Stimulated activated CD4-positive, alpha-beta T cell treated with anti-CD3 and anti-CD28 coated beads, Interleukin-1b, Interleukin-23, amount 100 ng/mL, for 24 hours (primary cell): ENCODE measurements around the gene TTC23.
A peak's percentile ranks its signal among the peaks of the same experiment; 100 is the strongest.

Experiments used
- DNase-seq, 4 experiments: peaks; one replicate each; pipeline ENCODE4 v3.0.0-alpha.2; 2020; ENCODE audit warnings: low read depth in 4 of 4, low spot score in 1 of 4

TTC23 gene

GRCh38 chr15:99106417-99107220, 142.8 kb downstream of the TTC23 start:
- no peak for DNase-seq

DNA sequence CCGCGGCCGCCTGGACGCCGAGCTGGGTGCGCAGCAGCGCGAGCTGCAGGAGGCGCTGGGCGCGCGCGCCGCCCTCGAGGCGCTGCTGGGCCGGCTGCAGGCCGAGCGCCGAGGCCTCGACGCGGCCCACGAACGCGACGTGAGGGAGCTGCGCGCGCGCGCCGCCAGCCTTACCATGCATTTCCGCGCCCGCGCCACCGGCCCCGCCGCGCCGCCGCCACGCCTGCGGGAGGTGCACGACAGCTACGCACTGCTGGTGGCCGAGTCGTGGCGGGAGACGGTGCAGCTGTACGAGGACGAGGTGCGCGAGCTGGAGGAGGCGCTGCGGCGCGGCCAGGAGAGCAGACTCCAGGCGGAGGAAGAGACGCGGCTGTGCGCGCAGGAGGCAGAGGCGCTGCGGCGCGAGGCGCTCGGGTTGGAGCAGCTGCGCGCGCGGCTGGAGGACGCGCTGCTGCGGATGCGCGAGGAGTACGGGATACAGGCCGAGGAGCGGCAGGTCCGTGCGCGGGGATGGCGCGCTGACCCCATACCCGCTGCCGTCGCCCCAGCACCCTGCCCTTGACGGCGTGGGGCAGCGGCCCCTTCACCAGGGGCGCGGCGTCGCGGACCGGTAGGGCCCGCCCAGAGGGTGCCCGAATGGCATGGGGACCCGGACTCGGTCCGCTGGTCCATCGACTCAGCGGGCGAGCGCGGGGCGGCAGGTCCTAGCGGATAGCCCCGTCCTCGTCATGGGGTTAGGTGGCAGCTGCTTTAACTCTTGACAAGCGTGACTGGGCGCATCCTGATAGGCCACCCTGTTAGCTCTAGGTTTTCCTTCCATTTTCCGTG, 143.7 kb downstream of the TTC23 start:
- peak in 1 of 4 experiments; percentile 28 for DNase-seq

DNA sequence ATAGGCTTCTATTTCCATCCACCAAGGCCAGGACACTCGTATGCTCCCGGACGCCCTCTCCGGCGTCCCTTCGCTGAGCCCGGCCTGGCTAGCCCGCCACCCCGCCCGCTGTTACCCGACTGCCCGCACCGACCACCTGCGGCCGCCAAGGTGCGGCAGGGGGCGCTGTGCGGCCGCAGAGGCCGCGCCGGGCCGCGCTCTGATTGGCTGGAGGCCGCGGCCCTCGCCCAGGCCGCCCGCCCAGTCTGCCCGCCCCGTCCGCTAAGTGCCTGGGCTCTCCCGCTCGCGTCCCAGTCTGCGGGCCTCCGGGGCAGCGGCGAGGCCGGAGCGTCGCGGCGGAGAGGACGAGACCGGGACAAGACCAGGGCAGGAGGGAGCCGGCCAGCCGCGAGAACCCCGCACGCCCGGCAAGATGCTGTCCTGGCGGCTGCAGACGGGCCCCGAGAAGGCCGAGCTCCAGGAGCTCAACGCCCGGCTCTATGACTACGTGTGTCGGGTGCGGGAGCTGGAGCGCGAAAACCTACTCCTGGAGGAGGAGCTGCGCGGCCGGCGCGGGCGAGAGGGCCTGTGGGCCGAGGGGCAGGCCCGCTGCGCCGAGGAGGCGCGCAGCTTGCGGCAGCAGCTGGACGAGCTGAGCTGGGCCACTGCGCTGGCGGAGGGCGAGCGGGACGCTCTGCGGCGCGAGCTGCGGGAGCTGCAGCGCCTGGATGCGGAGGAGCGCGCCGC, 144.4 kb downstream of the TTC23 start, which contains the start of gene SYNM:
TSS of gene SYNM (plus strand) at position 293 of the 726 bp plus-strand sequence. CDS start at position 413, 120 bp downstream.
- peak in 1 of 4 experiments; percentile 32 for DNase-seq

GRCh38 chr15:99103279-99103678, 146.1 kb downstream of the TTC23 start:
- DNase-seq = no peak

DNA sequence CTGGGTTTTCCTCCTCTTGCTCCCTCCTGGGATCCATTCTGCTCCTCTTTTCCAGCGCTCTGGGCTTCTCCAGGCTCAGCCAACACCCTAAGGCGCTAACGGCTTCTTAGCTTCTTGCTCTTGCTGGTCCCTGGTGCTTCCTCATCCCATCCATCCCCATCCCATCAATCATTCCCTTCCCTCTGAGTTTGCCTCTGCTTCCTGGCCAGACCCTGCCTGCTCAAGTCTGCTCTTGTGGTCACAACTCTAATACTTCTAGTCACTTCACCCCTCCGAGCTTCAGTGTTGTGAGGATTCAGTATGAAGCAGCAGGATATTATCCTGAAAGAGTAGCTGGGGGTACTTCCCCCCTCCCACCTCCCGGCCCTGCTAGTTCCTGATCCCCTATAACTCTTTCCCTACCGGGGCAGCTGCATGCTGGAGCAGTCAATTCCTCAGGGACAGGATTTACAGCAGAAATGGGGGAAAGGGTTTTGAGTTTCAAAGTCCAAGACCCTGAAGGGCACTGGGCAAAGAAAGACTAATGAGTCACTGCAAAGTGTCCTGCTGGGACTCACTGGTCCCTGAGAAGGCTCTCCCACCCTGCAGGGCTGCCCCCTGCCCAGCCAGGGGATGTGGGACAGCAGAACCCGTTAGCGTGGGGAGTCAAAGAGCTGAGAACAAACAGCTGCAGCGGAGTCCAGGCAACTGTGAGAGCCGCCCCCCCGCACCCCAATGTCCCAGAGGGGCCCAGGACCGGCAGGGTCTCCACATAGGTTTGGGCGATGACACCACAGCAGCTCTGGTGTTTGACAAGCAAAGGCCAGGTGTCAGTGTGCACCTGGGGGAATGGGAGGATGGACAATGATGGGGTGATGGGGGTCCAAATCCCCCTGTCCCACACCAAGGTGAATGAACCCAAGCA, 146.8 kb downstream of the TTC23 start:
- no peak for DNase-seq

GRCh38 chr15:99101501-99101900, 147.9 kb downstream of the TTC23 start:
- DNase-seq = no peak

DNA sequence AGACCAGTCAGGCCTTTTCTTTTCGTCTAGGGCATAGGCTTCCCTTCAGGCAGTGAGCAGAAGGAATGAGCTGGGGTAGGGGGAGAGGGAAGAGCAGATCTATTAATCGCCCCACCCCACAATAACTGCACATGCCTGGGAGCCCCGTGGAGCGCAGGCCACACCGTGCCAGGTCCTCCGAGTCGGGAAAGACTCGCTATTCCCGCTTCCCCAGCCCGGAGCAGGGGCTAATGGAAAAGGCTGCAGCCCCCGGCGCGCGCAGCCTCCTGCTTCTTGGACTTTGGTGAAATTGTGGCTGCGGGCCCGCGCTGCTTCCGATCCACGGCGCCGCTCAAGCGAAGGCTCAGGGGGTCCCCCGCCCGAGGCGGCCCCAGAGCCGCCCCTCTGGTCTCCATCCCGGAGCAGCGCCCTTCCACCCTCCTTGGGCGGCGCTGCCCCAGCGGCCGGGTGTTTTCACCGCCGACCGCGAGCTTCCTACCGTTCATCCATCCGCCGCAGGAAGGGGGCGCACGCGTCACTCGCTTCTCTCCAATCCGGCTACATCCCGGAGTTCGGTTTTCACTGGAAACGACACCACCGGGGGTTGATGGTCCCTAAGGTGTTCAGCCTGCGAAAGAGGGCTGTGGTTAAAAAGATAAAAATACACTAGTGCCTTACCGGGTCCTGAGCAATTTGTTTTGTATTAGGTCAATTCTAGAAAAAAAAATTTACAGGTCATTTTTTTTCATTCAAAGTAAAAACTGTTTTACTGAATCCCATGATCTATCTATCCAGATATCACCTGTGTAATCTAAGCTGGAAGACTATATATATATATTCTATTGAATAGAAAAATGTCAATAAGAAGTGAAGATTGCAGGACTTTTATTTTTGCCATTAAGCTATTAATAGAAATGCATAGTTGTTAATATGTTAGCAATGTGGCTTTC, 148.9 kb downstream of the TTC23 start:
- DNase-seq = peak in 1 of 4 experiments; percentile 31

GRCh38 chr15:99099661-99100060, 149.7 kb downstream of the TTC23 start:
- no peak for DNase-seq

DNA sequence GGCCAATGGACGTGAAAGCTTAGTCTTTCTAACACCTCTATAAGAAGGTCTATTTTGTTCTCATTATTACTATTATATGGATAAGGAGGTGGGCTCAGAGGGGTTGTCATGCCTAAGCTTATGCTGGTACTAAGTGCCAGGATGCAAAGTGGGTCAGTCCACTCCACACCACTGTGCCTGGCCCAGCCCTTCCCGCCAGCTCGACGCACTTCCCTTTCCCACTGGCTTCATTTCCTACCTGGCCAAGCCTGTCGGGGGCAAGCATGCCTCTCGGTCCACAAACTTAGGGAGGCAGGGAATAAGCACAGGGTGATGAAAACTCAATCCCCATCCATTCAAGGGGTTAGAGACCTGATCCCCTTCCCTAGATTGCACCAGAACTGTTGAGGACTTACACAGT, 150.4 kb downstream of the TTC23 start:
- no peak for DNase-seq

GRCh38 chr15:99098426-99098825, 151.0 kb downstream of the TTC23 start:
- DNase-seq = no peak

DNA sequence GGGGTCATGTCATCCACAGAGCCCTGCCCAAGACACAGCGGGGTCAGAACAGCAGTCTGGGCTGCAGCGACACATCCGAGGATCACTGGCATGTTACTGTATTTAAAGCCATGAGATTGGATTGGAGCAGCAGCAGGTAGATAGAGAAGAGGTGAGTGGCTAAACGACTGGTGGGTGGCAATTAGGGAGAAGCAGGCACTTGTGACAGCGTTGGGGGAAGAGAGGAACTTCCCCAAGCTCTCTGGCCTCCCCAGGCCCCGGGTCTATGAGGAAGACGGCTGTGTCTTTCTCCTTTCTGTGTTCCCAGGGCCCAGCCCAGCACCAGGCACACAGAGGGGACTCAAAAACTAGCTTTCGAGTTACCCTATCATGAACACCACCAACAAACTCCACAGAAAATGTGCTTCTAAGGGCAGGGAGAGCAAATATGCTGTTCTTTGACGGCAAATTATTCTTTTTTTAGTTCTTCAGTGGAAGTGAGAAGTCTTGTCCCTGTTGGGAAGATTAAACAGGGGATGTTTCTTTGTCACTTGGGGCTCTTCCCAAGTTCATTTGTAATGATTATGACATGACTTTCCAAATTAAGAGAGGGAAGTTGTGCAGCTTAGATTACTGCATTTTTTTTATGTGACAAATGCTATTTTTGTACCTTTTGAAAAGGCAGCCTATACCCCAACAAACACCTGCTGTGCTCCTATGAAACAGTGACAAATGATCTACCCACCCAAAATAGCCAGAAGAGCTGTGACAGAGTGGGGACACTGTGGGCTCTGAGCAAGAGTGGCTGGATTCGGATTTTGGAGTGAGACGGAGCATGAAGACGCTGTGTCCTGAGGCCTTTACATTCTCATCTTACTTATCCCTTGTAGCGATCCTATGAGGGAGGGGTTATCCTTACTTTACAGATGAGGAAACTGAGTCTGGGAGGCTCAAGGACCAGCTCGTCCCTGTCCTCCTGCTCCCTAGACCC, 151.7 kb downstream of the TTC23 start:
- no peak for DNase-seq

- no peak for DNase-seq
These were observed 152.4 kb downstream of the TTC23 start for GRCh38 chr15:99096894-99097426.

GRCh38 chr15:99096173-99096893, 153.0 kb downstream of the TTC23 start:
- DNase-seq = no peak

- DNase-seq = no peak
These were observed 153.8 kb downstream of the TTC23 start for GRCh38 chr15:99095626-99096025.

- DNase-seq = no peak
These were observed 156.7 kb downstream of the TTC23 start for GRCh38 chr15:99092554-99093172.

- no peak for DNase-seq
These were observed 158.4 kb downstream of the TTC23 start for GRCh38 chr15:99090938-99091337.
